Heart left ventricle (tissue), 13 donors: ENCODE data around the gene HMG20A.

Experiments used
- CTCF ChIP-seq, 12 donors: fragments of 200-600 bp; sonication (generic) in 4 of 12; IDR thresholded peaks; one replicate each; pipeline versions ENCODE4 v1.5.0 to v1.8.0; 2018 to 2022; ENCODE audit warnings: antibody characterized with exemption in 12 of 12, mild to moderate bottlenecking in 5 of 12
- POLR2A ChIP-seq, 2 donors: fragments of 450-650 bp; IDR thresholded peaks; one replicate each; pipeline ENCODE4 v1.6.1; 2017; ENCODE audit warnings: antibody characterized with exemption in 2 of 2, mild to moderate bottlenecking in 2 of 2, moderate library complexity in 2 of 2
- donor health status: ischemic (EF 13 %, LVEDD 7.1; RV severe dilation, severe dysfunction).
- donor health status: DM: no; HTN: yes; CAD: no.
- donor health status: DM: no; HTN: no; CAD: no.
- donor health status: ischemic (EF 25% LVEDD 6.9; RV normal size, moderate dysfunction).
- donor health status: ischemic (EF 25% LVEDD 5.7; RV mildly dilated, moderate dysfunction).
- donor health status: ischemic (EF 35%, LVEDD 5.7; RV mildly dilated, moderate dysfunction).
- donor health status: nonischemic (EF 11% LVEDD 7.7; RV severe dilation, severe dysfunction).
- donor health status: DM: yes; HTN: yes; CAD: no.
- donor health status: PGD.
- donor health status: ischemic (EF 29% LVEDD 5.4; RV normal size, mild dysfunction).
- donor health status: nonischemic (EF 23%, LVEDD 6.1; RV moderate dilation, normal function).

- TF ChIP-seq CTCF (IDR thresholded peaks at IDR 0.05) (no peak), POLR2A (IDR thresholded peaks at IDR 0.05) (no peak)
Observed at GRCh38 chr15:77414789-77415442, 5.8 kb upstream of the HMG20A start.
